Fibroblast of skin of right biceps (primary cell): ENCODE measurements around the gene HAO1.

ENCODE experiments used
- DNase-seq: peaks from one replicate; pipeline ENCODE4 v3.0.0-alpha.2; 2013

The HAO1 gene

DNA sequence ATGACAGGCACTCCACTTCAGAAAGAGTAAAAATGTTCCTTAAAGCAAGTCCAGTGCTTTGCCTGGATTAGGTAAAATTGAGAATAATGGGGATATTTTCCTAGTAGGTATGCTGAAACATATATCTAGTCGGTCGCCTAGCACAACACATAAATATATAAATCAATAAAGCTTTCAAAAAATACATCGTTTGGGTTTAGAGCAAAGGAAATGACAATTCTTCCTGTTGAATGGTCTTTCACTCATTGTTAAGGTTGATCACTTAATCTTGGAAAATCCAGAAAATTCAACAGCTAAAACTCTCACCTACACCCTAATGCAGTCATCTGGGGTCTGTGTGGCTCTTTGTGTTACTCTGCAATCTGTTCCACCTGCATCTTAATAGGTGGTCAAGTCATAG is 13.9 kb downstream of the HAO1 start:
- no peak for DNase-seq

DNA sequence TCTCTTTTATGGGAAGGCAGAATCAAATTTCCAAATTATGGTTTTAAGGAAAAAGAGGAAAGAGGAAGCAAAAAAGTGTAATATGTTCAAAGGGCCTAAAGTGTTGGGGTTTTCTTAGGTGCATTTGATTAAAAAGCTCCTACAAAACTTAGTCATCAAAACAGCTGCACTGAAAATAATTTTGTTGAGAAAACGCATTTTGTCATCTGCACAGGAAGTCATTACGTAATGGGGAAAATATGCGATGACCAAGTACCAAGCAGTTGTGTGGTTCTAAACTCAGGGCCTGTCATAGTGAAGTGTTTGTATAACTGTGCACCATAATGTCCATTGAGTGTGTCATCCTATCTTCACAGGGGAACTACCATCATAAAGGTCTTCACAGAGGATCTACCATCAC is 15.6 kb downstream of the HAO1 start:
- peak; percentile 91 for DNase-seq

DNA sequence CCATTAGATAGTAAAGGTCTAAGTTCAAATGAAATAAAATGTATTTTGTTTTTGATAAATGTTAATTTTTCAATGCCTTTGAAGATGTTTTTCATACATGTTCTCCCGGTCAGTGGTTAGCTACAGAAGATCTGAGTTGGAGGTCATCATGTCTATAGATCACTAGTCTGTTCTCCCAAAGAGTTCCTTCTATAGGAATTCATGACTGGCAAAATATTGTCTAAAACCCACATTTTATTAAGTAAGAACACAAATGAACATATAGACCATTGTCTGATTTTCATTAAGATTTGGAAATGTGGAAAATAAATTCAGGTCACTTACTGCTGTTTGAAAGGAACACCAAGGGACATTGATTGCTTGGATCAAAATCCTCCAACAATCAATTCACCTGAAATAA is 23.6 kb downstream of the HAO1 start:
- DNase-seq: no peak

DNA sequence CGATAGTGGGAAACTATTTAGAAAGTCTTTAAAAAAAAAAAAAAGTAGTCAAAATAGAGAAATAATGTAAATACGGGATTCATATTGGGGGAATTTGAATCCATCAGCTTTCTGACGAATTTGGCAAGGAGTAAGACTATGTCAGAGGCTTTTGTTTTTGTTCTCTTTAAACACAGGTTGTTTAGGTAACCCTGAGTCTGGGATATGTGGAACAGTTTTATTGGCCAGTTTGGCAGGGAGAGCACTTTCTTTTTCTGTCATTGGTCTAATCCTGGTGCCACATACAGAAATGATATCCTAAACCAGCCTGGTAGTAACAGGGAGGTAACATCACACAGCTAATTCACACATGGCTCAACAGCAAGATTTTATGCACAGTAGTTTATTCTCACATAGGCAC is 27.7 kb downstream of the HAO1 start:
- no peak for DNase-seq

DNA sequence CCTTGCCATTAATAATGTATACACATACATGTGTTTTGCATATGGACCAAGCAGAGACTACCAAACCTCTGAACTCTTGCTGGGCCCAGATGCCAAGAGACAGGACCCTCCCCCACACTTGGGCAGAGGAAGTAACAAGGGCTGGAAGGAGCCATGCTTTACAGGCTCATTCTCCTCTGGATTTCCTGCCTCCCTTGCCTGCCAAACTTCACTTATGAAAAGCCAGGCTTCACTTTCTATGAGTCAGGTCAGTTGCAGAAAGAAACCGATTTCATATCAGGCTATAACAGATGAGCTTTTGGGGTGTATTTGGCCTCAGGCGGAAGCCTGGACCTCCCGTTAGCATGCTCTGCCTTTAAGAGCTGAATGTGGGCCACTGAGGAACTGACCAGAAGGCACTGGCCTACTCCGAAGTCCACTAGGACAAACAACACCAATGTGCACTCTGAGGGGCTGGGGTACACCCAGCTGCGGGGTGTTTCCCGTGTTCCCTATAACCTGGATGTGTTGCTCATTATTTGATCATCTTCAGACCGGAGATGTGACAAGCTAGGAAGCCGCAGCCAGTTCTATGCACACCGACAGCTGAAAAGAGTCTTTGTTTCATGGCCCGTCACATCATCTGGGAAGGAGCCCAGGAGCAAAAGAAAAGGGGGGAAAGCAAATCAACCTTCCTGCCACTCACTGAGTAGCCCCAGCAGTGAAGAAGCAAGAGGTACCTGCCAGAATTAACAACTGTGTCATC is 28.5 kb downstream of the HAO1 start:
- no peak for DNase-seq

DNA sequence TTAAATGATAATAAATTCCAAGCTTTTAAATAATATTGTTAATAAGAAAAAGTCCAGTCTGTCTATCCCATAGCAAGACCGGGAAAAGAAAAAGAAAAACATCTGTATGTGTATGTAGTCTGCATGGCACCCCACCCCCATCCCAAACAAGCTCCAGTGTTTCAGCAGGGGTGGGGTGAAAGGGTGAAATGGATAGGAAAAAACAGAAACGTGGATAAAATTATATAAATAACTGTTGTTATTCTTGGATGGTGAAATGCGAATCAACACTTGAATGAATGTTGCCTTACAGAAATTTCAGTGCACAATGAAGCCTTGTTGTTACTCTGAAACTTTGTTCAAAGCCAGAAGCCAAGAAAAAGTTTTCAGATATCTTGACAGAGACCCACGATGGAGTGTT is 31.4 kb downstream of the HAO1 start:
- no peak for DNase-seq

DNA sequence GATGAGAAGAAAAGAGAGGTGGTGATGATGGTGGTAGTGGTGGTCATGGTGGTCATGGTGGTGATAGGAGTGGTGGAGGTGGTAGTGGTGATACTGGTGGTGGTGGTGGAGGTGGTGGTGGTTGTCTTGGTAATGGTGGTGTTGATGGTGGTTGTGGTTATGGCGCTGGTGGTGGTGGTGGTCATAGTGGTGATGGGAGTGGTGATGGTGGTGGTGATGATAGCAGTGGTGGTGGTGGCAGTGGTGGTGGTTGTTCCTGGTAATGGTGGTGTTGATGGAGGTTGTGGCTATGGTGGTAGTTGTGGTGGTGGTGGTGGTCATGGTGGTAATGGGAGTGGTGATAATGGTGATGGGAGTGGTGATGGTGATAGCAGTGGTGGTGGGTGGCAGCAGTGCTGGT is 36.8 kb downstream of the HAO1 start:
- DNase-seq: no peak

DNA sequence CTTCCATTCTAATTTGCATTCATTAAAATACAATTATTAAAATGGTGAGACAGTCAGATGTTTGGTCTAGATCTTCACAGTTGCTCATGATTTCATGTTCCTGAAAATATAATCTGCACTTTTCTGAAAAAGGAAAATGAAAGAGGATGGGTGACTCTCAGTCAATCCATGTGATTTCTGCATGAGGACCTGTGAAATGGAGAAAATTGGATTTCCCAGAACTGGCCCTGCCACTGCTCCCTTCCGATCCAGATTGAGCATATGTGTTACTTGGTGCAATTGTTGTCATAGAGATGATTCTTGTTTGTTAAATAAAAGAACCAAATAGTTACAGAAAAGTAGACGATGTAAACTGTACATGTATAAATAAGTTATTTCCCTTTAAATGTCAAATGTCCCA is 37.4 kb downstream of the HAO1 start:
- no peak for DNase-seq

DNA sequence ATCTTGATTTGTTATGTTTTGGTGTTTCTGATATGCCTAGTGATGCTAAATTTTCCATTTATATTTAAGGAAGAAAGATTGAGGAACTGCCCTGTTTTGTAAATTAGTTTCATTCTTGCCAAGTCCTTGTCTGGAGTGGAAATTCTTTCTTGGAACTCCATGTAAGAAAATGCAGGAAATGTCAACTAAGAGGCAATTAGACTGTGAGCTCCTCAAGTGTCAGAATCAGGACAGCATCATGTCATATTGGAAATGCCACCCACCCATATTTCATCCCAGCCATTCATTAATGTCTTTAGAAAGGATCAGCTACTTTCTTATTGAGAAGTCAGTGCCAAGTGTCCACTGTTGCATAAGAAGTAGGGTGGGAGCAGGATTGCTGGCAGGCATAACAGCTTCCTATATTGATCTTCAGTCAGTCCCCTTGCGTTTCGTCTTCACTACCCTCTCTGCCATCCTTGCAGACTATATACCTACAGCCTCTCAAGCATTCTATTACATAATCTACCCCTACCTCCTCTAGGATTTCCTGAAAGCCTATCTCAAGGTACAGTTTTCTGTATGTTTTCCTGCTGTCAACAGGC is 42.4 kb downstream of the HAO1 start:
- no peak for DNase-seq

DNA sequence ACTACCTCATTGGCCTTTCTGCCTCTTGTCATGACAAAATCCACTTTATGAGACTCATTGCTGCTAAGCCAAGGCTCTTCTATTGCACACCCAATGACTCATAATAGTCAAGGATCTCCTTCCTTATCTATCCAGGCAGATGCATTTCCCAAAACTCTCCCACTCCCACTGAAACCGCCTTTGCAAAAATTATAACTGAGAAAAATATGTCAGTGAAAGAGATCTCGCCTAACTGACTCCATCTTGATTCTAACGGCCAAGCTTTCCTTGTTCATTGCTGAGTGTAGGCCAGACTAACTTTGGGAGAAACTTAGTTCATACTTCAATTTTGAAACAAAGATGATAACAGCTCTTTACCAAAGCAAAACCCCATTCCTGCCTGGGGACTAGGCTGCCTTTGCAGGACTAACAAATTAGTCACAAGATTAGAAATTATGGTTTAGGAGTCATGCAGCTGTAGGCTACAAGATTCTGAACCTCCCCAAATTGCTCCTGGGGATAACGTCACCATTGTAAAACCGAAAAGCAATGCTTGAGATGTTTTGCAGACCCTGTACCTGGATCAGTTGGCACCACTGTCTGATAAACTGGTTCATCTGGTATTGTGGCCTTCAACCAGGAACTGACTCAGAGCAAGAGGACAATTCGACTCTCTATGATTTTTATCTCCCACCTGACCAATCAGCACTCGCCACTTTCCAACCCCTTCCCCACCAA is 47.1 kb downstream of the HAO1 start:
- DNase-seq: no peak

DNA sequence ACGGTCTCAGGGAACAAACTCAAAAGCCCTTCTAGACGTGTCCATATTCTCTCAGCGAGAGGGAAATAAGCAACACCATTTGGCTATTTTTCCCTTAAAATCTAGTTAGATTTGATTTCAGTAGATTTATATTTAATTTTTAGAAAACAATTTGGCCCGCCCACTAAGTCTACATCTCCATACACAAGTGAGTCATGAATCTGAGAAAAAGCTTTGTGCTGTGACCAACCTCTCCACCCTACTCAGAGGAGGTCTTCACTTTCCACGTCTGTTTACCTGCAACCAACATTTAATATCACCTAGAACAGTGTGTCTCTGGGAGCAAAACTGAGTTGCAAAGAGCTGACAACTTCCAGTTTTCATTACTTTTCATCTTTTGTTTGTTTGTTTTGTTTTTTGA is 48.6 kb downstream of the HAO1 start:
- no peak for DNase-seq

DNA sequence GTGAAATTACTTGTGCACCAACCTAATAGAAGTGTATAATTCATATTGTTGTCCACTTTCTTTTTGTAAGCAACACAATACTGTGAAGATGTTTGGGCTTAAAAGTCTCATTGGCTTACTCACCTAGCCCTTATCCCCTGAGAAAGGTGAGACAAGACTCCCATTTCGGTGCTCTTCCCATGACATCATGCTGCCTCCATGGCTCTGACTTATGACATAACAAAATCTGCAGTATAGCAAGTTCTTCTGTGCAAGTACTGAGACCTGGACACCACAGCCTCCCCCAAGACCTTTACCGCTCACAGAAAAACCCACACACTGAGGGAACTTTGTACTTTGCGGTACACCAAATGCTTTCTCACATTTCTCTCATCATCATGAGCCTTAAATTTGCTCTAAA is 50.5 kb downstream of the HAO1 start:
- no peak for DNase-seq

DNA sequence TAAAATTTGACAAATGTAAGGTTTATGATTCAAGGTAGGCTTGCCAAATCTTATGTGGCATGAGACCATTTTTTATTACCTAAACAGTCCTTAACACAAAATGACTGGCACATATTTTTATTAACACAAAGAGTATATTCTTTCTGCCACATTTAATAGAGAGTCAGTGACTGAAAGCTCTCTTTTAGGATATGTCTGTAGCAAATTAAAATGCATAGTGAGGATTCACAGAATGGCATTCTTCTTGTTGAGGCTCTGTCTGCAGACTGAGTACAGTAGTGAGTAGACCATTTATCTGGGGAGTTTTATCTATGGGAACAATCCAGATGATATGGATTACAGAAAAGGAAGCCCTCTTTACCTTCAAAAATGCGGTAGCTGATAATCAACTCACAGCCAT is 56.5 kb downstream of the HAO1 start:
- DNase-seq: no peak

DNA sequence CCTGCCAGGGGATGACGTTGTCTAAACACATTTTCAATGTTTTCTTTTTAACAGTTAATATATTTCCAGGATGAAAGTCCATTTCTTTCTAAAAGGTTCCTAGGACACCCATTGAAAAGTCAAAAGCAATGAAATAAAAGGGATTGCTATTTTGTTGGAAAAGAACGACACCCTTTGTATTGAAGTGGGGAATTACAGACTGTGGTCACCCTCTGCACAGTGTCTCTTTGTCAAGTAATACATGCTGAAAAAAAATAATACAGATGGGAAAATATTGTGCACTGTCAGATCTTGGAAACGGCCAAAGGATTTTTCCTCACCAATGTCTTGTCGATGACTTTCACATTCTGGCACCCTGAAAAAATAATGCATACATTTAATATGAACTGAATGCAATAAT is 56.9 kb downstream of the HAO1 start:
- no peak for DNase-seq

DNA sequence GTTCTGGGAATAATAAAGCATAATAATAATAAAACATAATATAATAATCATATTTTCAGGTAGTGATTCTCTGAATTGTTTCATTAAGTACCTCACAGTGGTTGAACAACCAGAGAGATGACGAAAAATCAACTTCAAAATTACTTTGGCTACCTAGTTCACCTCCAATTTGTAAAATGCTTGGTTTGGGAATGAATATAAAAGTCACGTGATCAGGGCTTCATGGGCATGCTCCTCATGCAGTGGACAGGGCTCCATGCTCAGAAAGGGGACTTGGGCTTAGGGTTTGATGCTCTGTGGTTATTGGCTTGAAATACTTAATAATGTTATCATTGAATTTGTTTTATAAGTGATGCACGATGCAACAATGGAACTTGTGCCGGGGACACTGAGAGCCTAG is 58.2 kb downstream of the HAO1 start:
- DNase-seq: no peak

DNA sequence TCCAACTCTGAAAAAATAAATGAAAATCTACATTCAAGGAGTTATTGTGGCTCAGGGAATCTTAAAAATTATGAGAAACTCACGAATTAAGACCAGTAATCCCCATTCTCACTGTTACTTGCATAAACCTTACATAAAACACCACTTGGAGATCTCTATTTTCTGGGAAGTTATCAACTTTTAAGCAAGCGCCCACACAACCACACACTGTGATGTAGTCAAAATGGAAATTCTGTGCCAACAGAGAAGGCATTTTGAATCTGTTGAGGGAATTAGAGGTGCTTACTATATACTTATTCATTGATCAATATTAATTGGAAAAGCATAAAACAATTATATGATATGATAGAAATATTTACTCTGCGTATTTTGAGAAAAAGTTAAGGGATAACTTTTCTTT is 58.7 kb downstream of the HAO1 start:
- no peak for DNase-seq

DNA sequence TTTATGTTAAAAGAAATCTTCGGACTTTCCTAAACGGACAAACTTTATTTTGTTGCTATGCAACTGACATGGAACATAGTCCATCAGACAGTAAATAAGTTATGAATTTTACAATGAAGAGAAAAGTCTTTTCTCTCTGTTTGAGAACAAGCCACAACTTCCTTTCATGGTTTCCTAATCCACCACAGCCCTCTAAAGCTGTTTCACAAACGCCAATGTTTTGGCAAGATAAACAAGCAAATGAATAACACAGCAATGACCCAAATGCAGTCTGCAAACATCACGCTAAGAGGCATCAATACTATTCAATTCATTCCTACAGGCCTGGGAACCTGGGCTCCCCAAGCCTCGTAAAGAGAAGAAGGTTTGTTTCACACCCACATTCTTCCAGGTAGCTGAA is 60.4 kb downstream of the HAO1 start:
- DNase-seq: no peak

DNA sequence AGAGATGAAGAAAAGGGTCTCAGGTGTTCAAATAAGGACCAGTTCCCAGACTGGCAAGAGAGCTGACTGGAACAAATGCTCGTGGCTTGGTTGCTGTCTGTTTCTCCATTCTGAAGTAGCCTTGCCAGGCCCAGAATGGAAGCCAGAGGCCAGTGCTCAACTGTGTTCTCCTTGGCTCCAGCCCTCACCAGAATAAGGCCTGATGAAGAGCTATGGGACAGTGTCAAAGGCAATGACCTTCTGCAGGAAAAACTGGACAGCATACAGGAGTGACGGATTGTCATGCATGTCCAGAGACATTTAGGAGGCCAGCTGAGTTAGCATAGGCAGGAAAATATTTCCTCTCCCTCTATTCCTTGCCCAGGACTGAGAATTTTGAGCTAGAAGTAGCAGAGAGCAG is 72.2 kb downstream of the HAO1 start:
- no peak for DNase-seq

DNA sequence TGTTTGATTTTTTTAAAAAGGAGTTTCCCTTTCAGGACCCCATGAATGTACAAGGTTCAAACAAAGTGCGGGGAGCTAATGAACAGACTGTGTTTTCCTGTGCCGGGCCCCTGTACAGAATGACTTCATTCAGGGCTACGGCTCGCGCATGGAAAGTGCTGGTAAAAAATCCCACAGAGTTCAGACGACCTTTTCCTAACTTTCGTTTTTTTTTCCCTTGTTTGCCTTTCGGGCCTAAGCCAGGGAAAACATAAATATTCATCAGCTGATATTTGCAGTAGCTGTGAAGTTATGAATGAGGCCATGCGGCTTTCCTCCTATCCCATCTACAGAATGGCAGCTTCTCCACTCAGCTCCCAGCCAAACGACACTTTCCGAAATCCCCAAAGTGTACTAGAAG is 74.0 kb downstream of the HAO1 start:
- DNase-seq: no peak

DNA sequence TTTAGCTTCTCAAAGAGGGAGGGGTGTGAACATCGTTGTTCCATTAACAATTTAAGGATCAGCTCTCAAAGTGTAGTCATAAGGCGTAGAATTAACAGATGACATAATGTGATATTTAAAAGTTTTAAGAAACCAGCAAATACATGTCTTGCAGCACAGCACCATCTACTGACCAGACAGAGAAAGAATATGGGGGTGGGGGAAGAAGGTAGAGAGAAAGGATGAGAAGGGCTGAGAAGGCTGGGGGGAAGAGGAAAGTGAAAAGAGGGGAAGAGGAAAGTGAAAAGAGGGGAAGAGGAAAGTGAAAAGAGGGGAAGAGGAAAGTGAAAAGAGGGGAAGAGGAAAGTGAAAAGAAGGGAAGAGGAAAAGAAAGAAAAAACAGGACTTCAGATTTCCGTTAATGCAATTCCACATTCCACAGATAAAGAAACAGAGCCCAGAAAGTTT is 80.9 kb downstream of the HAO1 start:
- peak; percentile 73 for DNase-seq

DNA sequence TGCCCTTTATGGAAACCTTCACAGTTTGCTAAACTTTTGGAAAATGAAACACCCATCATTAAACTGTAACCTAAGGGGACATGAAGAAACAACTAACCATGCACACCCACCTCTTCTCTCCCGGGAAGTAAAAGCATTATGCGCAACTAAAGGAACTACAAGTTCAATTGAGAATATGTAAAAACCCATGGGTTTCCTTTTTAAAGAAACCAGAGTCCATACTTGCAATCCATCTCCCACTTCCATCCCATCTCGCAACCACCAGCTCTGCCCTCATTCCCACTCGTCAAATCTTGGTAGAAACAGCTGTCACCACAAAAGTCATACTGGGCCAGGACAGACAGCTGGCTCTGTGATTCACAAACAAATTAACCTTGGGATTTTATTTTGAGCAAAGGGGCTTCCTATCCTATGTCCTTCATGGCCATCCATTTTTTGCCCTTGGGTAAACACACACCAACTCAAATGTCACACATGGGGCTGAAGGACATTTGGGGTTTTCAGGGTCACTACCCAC is 81.5 kb downstream of the HAO1 start:
- DNase-seq: no peak

DNA sequence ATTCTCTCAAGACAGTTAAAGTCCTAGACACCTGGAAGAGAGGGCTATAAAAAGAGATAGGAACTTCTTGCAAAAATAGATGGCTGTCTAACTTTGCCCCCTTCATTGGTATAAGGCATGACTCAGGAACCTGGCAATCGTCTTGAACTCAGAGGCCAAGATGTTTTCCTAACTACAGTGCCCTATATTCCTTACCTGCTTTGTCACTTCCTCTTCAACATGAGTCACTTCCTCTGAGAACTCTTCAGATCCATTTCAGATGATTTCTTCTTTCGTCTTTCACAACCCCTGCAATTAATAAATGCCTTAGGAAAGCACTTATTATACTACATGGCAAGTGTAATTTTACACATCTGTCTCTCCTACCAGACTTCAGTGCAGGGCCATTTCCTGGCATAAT is 83.5 kb downstream of the HAO1 start:
- peak; percentile 74 for DNase-seq

DNA sequence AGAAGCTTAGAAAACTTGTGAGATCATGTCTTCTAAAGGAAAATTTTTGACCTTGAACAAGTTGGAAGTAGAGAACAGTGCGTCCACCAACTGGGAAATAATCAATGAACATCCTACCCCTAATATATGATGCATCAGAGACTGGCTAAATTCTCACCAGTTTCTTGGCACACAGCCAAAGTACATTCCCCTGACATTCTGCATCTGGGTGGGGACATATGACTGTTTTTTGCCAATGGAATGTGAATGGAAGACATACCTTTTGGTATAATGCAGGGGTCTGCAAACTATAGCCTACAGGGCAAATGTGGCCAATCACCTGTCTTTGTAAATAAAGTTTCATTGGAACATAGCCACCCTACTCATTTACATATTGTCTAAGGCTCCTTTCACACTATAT is 84.7 kb downstream of the HAO1 start:
- peak; percentile 16 for DNase-seq

DNA sequence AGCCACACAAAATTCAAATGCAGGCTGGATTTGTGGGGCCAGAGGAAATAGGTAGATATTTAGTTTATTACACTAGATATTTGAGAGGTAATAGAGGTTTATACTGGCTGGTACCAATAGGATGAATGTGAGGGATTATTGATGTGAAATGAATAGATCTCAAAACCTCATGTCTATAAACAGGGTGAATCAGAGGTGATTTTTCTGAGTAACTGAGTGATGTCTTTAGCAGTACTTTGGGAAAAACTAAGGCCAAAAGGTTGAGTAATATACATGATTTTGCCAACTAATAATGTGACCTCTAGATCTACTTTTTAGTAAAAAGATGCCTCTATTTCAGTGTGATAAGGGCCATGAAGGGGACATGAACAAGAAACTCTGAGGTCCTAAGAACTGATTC is 86.8 kb downstream of the HAO1 start:
- no peak for DNase-seq
